HepG2 (cell line): Measurements from ENCODE around the gene SYP. TPM values are rescaled to one million over a fixed set of nuclear protein-coding genes. Genes with fewer than 3 reads are reported as not detected.

Experiments used
- HMGXB4 ChIP-seq, 2 experiments: sonication (generic) in 1 of 2; formaldehyde crosslinking in 1 of 2; IDR thresholded peaks; 2 replicates each; pipeline versions ENCODE4 v1.4.0 to v1.6.1; 2018 to 2020; ENCODE audit warnings: missing genetic modification reagents in 2 of 2, borderline replicate concordance in 1 of 2, low read depth in 1 of 2, mild to moderate bottlenecking in 1 of 2, missing biosample characterization in 1 of 2
- KDM4B ChIP-seq: sonication (generic); formaldehyde crosslinking; IDR thresholded peaks from 2 replicates; pipeline ENCODE4 v1.4.0; 2020; ENCODE audit warnings: missing genetic modification reagents
- MAF1 ChIP-seq: sonication (generic); formaldehyde crosslinking; IDR thresholded peaks from 2 replicates; pipeline ENCODE4 v1.5.0; 2020; ENCODE audit warnings: missing genetic modification reagents, borderline replicate concordance
- MYC ChIP-seq: sonication (generic); formaldehyde crosslinking; IDR thresholded peaks from 2 replicates; pipeline ENCODE4 v1.9.0; 2021; ENCODE audit warnings: missing genetic modification reagents, borderline replicate concordance
- POGK ChIP-seq: sonication (generic); formaldehyde crosslinking; conservative IDR thresholded peaks from 2 replicates; pipeline ENCODE4 v1.8.0; 2022; ENCODE audit warnings: mild to moderate bottlenecking, moderate library complexity, missing genetic modification reagents
- SAP130 ChIP-seq: IDR thresholded peaks from 2 replicates; pipeline ENCODE4 v1.6.1; 2016; ENCODE audit warnings: low read depth
- ZFP90 ChIP-seq: sonication (generic); formaldehyde crosslinking; IDR thresholded peaks from 2 replicates; pipeline ENCODE4 v1.8.0; 2022; ENCODE audit warnings: missing genetic modification reagents, mild to moderate bottlenecking, inconsistent platforms, borderline replicate concordance
- ZMYM2 ChIP-seq: sonication (generic); formaldehyde crosslinking; IDR thresholded peaks from 2 replicates; pipeline ENCODE4 v1.8.0; 2022; ENCODE audit warnings: mild to moderate bottlenecking, missing genetic modification reagents
- ZNF230 ChIP-seq: sonication (generic); formaldehyde crosslinking; IDR thresholded peaks from 2 replicates; pipeline ENCODE4 v1.4.0; 2020; ENCODE audit warnings: mild to moderate bottlenecking, missing genetic modification reagents
- ZNF670 ChIP-seq: sonication (generic); formaldehyde crosslinking; IDR thresholded peaks from 2 replicates; pipeline ENCODE4 v1.8.0; 2022; ENCODE audit warnings: mild to moderate bottlenecking, missing genetic modification reagents, borderline replicate concordance
- ZNF724P ChIP-seq: sonication (generic); formaldehyde crosslinking; IDR thresholded peaks from 2 replicates; pipeline ENCODE4 v1.8.0; 2022; ENCODE audit warnings: missing genetic modification reagents, borderline replicate concordance
- ZNF841 ChIP-seq: sonication (generic); formaldehyde crosslinking; IDR thresholded peaks from 2 replicates; pipeline ENCODE4 v1.8.1; 2023; ENCODE audit warnings: missing genetic modification reagents, borderline replicate concordance
- polyA plus RNA-seq, 8 experiments: library from polyadenylated mRNA; depleted of rRNA in 3 of 8; stranded (reverse) in 7 of 8; unstranded in 1 of 8; fragments of >200 nt; fragmentation: Illumina TruSeq in 4 of 8; extraction: Trizol in 4 of 8; gene quantifications; 2 replicates each; pipeline versions ENCODE4 v1.2.1 to v1.2.3, GENCODE V29; 2011 to 2016; ENCODE audit warnings: low read depth in 4 of 8, missing spikeins in 1 of 8, mixed read lengths in 1 of 8; ENCODE audit not compliant: insufficient read depth in 1 of 8
- total RNA-seq, 5 experiments: library from RNA; depleted of rRNA; stranded (reverse); fragments of >200 nt; fragmentation: Illumina TruSeq; extraction: Trizol; gene quantifications; 2 replicates each; pipeline ENCODE4 v1.2.3, GENCODE V29; 2016; ENCODE audit warnings: low read depth in 1 of 5
- TF ChIP-seq, protein P1 (sequence below): sonication (generic); formaldehyde crosslinking; IDR thresholded peaks from 2 replicates; pipeline ENCODE4 v1.8.0; 2022; ENCODE audit warnings: mild to moderate bottlenecking, missing genetic modification reagents, moderate library complexity
- TF ChIP-seq, protein P2 (sequence below): sonication (generic); formaldehyde crosslinking; IDR thresholded peaks from 2 replicates; pipeline ENCODE4 v1.4.0; 2020; ENCODE audit warnings: missing genetic modification reagents, borderline replicate concordance
- TF ChIP-seq, protein P3 (sequence below): sonication (generic); formaldehyde crosslinking; IDR thresholded peaks from 2 replicates; pipeline ENCODE4 v1.8.1; 2022; ENCODE audit warnings: mild to moderate bottlenecking, missing genetic modification reagents

The SYP gene
- total and polyA plus RNA-seq, 2 of the 13 experiments (the other 11 are each of a cell fraction or from before 2014, with no cell fraction given) = 2.0 to 2.5 TPM

- TF ChIP-seq, protein P1, sequence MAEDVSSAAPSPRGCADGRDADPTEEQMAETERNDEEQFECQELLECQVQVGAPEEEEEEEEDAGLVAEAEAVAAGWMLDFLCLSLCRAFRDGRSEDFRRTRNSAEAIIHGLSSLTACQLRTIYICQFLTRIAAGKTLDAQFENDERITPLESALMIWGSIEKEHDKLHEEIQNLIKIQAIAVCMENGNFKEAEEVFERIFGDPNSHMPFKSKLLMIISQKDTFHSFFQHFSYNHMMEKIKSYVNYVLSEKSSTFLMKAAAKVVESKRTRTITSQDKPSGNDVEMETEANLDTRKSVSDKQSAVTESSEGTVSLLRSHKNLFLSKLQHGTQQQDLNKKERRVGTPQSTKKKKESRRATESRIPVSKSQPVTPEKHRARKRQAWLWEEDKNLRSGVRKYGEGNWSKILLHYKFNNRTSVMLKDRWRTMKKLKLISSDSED (CRISPR knock-in tag) = no peak
- TF ChIP-seq, protein P2, sequence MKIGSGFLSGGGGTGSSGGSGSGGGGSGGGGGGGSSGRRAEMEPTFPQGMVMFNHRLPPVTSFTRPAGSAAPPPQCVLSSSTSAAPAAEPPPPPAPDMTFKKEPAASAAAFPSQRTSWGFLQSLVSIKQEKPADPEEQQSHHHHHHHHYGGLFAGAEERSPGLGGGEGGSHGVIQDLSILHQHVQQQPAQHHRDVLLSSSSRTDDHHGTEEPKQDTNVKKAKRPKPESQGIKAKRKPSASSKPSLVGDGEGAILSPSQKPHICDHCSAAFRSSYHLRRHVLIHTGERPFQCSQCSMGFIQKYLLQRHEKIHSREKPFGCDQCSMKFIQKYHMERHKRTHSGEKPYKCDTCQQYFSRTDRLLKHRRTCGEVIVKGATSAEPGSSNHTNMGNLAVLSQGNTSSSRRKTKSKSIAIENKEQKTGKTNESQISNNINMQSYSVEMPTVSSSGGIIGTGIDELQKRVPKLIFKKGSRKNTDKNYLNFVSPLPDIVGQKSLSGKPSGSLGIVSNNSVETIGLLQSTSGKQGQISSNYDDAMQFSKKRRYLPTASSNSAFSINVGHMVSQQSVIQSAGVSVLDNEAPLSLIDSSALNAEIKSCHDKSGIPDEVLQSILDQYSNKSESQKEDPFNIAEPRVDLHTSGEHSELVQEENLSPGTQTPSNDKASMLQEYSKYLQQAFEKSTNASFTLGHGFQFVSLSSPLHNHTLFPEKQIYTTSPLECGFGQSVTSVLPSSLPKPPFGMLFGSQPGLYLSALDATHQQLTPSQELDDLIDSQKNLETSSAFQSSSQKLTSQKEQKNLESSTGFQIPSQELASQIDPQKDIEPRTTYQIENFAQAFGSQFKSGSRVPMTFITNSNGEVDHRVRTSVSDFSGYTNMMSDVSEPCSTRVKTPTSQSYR (CRISPR knock-in tag) = no peak
- TF ChIP-seq MAF1 (CRISPR knock-in tag) (no peak), MYC (CRISPR knock-in tag) (peak; percentile 22; the same call in 1 of the 2 replicates), ZNF670 (CRISPR knock-in tag) (no peak), ZNF841 (no peak), HMGXB4 (CRISPR knock-in tag; IDR thresholded peaks at IDR 0.05; ENCODE audit: borderline replicate concordance in 1 of 2, low read depth in 1 of 2) (no peak), ZMYM2 (CRISPR knock-in tag) (no peak; the same call in 1 of the 2 replicates), ZNF230 (CRISPR knock-in tag) (no peak), ZFP90 (CRISPR knock-in tag) (no peak), KDM4B (CRISPR knock-in tag) (no peak), POGK (CRISPR knock-in tag) (no peak), SAP130 (CRISPR knock-in tag) (peak; percentile 52), ZNF724P (no peak)
- TF ChIP-seq, protein P3, sequence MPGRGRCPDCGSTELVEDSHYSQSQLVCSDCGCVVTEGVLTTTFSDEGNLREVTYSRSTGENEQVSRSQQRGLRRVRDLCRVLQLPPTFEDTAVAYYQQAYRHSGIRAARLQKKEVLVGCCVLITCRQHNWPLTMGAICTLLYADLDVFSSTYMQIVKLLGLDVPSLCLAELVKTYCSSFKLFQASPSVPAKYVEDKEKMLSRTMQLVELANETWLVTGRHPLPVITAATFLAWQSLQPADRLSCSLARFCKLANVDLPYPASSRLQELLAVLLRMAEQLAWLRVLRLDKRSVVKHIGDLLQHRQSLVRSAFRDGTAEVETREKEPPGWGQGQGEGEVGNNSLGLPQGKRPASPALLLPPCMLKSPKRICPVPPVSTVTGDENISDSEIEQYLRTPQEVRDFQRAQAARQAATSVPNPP (CRISPR knock-in tag) = no peak
These were observed 9.0 kb downstream of the SYP start (continued) for GRCh38 chrX:49190821-49191573.
